Neural progenitor cell (in vitro differentiated cells): ENCODE measurements around the gene INHA.

Experiments used
- CTCF ChIP-seq: fragments of 200-600 bp; sonication (generic); IDR thresholded peaks from 2 replicates; pipeline ENCODE4 v1.5.1; 2017; ENCODE audit warnings: antibody characterized with exemption, mild to moderate bottlenecking
- EZH2 ChIP-seq: fragments of 200-600 bp; sonication (generic); IDR thresholded peaks from 2 replicates; pipeline ENCODE4 v1.6.1; 2017; ENCODE audit warnings: antibody characterized with exemption, mild to moderate bottlenecking, moderate library complexity
- EZH2phosphoT487 ChIP-seq: fragments of 200-600 bp; sonication (generic); IDR thresholded peaks from 2 replicates; pipeline ENCODE4 v1.6.1; 2017; ENCODE audit warnings: antibody characterized with exemption

DNA sequence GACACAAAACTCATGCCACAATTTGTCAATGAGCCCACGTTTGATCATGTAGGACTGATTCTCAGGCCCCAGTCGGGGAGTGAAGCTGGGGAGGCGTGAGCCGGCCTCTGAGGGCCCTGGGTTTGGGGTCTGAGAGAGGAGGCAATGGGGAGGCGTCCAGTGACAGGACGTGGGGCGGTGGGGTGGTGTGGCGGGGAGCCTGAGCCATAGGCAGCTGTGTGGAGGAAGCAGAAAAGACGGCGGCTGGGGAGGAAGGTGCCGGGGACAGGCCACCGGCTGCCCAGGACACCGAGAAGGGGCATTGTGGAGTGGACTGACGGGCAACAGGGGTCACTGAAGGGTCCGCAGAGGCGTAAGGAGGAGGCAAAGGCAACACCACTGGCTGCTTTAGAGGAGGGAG lies 35.7 kb upstream of the INHA start:
- no peak for TF ChIP-seq CTCF
- TF ChIP-seq EZH2, result no peak
- no peak for TF ChIP-seq EZH2phosphoT487
